Panc1 (cell line): ENCODE measurements around the gene COL5A2. TPM values are rescaled to one million over a fixed set of nuclear protein-coding genes. Genes with fewer than 3 reads are reported as not detected.

Experiments
- ATAC-seq: fragments of 200-7000 bp; cut with Tn5 transposase; 2 replicates; pipeline ENCODE4 v1.9.1; 2020; ENCODE audit warnings: mild to moderate bottlenecking, moderate library complexity
- BruUV-seq: library from RNA; stranded (reverse); fragments of 400-500 nt; replicated peaks from 2 replicates; lab custom pipeline; 2021; lab: Mats Ljungman, UMichigan
- CTCF ChIA-PET: fragments of 300-600 bp; sonication (Branson Sonifier 250); formaldehyde crosslinking; loops from one replicate; lab custom pipeline; 2022; ENCODE audit warnings: antibody characterized with exemption; lab: Charles Lee
- POLR2A ChIA-PET: fragments of 300-600 bp; sonication (Branson Sonifier 250); formaldehyde crosslinking; loops from one replicate; lab custom pipeline; 2022; ENCODE audit warnings: antibody characterized with exemption; lab: Charles Lee
- DNase-seq: peaks from one replicate; pipeline ENCODE4 v3.0.0-alpha.2; 2010; ENCODE audit warnings: low read depth, low spot score
- H3K27ac ChIP-seq: 2 replicates; pipeline ENCODE4 v1.5.1; 2011; ENCODE audit warnings: mild to moderate bottlenecking, low read length, inconsistent platforms
- H3K27me3 ChIP-seq: fragments of 200-500 bp; sonication (Bioruptor generic); 2 replicates; pipeline ENCODE4 v1.6.0; 2014; ENCODE audit warnings: low read length, inconsistent platforms; ENCODE audit not compliant: control insufficient read depth, insufficient read depth
- H3K36me3 ChIP-seq: fragments of 200-500 bp; sonication (Bioruptor generic); 2 replicates; pipeline ENCODE4 v1.5.1; 2014; ENCODE audit warnings: inconsistent platforms, mild to moderate bottlenecking, low read length, moderate library complexity; ENCODE audit not compliant: control insufficient read depth, insufficient read depth
- H3K4me1 ChIP-seq: 2 replicates; pipeline ENCODE4 v1.5.1; 2011; ENCODE audit warnings: inconsistent platforms, mild to moderate bottlenecking, low read length, moderate library complexity; ENCODE audit not compliant: control insufficient read depth, insufficient read depth
- H3K4me3 ChIP-seq, 2 experiments: 2 replicates each; pipeline ENCODE4 v1.5.1; 2011 to 2012; ENCODE audit warnings: low read depth in 2 of 2, low read length in 2 of 2, mild to moderate bottlenecking in 2 of 2, inconsistent platforms in 1 of 2, moderate library complexity in 1 of 2
- H3K9me3 ChIP-seq: fragments of 200-500 bp; sonication (Bioruptor generic); 2 replicates; pipeline ENCODE4 v1.5.1; 2014; ENCODE audit warnings: low read depth, mild to moderate bottlenecking, inconsistent platforms, low read length, moderate library complexity; ENCODE audit not compliant: control insufficient read depth, insufficient read depth
- CTCF ChIP-seq: fragments of 450-650 bp; IDR thresholded peaks from 2 replicates; pipeline ENCODE4 v1.5.1; 2017; ENCODE audit warnings: mild to moderate bottlenecking
- POLR2AphosphoS5 ChIP-seq: IDR thresholded peaks from 2 replicates; pipeline ENCODE4 v1.6.1; 2012; ENCODE audit warnings: mild to moderate bottlenecking, low read depth, low read length, moderate library complexity
- REST ChIP-seq, 2 experiments: IDR thresholded peaks; 2 replicates each; pipeline ENCODE4 v1.6.1; 2011 to 2012; ENCODE audit warnings: low read depth in 2 of 2, control low read depth in 1 of 2, low read length in 1 of 2, mild to moderate bottlenecking in 1 of 2, moderate library complexity in 1 of 2; ENCODE audit not compliant: insufficient read depth in 1 of 2
- SIN3A ChIP-seq: IDR thresholded peaks from 2 replicates; pipeline ENCODE4 v1.6.1; 2012; ENCODE audit warnings: low read depth, mild to moderate bottlenecking, low read length, moderate library complexity, borderline replicate concordance; ENCODE audit not compliant: insufficient read depth
- TCF7L2 ChIP-seq: IDR thresholded peaks from 2 replicates; pipeline ENCODE4 v1.6.1; 2011; ENCODE audit warnings: mild to moderate bottlenecking, low read depth, low read length, inconsistent platforms
- in situ Hi-C: cut with HindIII; loops from 2 replicates; pipeline ENCODE4 v1.10.0; 2016; ENCODE audit warnings: low sequenced_read_pairs, low pct_unique_long_range_greater_than_20kb
- intact Hi-C: fragments of 100-400 bp; cut with micrococcal nuclease; formaldehyde crosslinking; loops from one replicate; pipeline ENCODE4 v1.10.0; 2022; ENCODE audit not compliant: unreplicated experiment
- total RNA-seq: library from RNA; stranded (reverse); gene quantifications from one replicate; pipeline ENCODE4 v1.2.1, GENCODE V29; 2021; ENCODE audit not compliant: unreplicated experiment

COL5A2 gene
- total RNA-seq, 1 experiment from 2014 or later = 144 TPM

- ATAC-seq (no peak), DNase-seq (no peak)
- Histone ChIP-seq H3K36me3 (peaks cover 48% of the 10 kb centered on the region), H3K27me3 (no peaks in the 10 kb centered on the region), H3K4me1 (no peaks in the 10 kb centered on the region), H3K27ac (no peak overlapping the region), H3K4me3 (no peak overlapping the region), H3K9me3 (no peaks in the 10 kb centered on the region)
- POLR2A ChIA-PET = no interaction called here
- no peak for TF ChIP-seq SIN3A
- TF ChIP-seq POLR2AphosphoS5 = no peak
- TF ChIP-seq CTCF = no peak
- no peak for TF ChIP-seq TCF7L2
- TF ChIP-seq REST (IDR thresholded peaks at IDR 0.05; ENCODE audit: insufficient read depth in 1 of 2, low read depth in 2 of 2, low read length in 1 of 2) = no peak
- CTCF ChIA-PET = no interaction called here
- no TSS peak for BruUV-seq
- in situ Hi-C loops = no loop called here
- intact Hi-C loops = no loop called here
These were observed 131.4 kb downstream of the COL5A2 start for GRCh38 chr2:189048189-189048588.

- in situ Hi-C loops (no loop called here), intact Hi-C loops (no loop called here)
- ChIA-PET POLR2A (no interaction called here), CTCF (interaction anchor here (0.7 kb wide), 1 partner anchor 379 kb away, joined by 3 read pairs; no protein-coding TSS in a partner anchor)
- H3K4me1 ChIP-seq = no peaks in the 10 kb centered on the region
- H3K9me3 ChIP-seq = no peaks in the 10 kb centered on the region
- ATAC-seq (no peak), DNase-seq (no peak)
- BruUV-seq = no TSS peak
- no peak overlapping the region for H3K27ac ChIP-seq
- H3K36me3 ChIP-seq = peaks cover 44% of the 10 kb centered on the region
- H3K4me3 ChIP-seq = no peak overlapping the region
- no peaks in the 10 kb centered on the region for H3K27me3 ChIP-seq
- TF ChIP-seq POLR2AphosphoS5 (no peak), TCF7L2 (no peak), REST (IDR thresholded peaks at IDR 0.05; ENCODE audit: insufficient read depth in 1 of 2, low read depth in 2 of 2, low read length in 1 of 2) (no peak), SIN3A (no peak), CTCF (no peak)
These were observed 132.2 kb downstream of the COL5A2 start for GRCh38 chr2:189047171-189047888.
